NCI-H2081 treated with DMSO at 0.1 percent for 48 hours (cell line): ENCODE data around the gene TAF3.
"Not testable (repeated sequence)": the region's sequence is repeated elsewhere in the genome, so short reads cannot be mapped to it uniquely, and the experiment has no call there.

ENCODE experiments used
- DNase-seq: peaks from one replicate; lab custom pipeline; 2025; lab: John Stamatoyannopoulos, UW

Gene TAF3

GRCh38 chr10:7811743-7812142 lies 6.6 kb upstream of the TAF3 start:
- DNase-seq = not testable (repeated sequence)

GRCh38 chr10:7813481-7813880 lies 4.8 kb upstream of the TAF3 start:
- no peak for DNase-seq

GRCh38 chr10:7817576-7817975 lies 729 bp upstream of the TAF3 start:
- no peak for DNase-seq

GRCh38 chr10:7817984-7818294 lies 366 bp upstream of the TAF3 start:
- no peak for DNase-seq

- DNase-seq = no peak
These were observed 786 bp downstream of the TAF3 start for GRCh38 chr10:7819121-7819460.

GRCh38 chr10:7824251-7824650 lies 5.9 kb downstream of the TAF3 start:
- DNase-seq = no peak

GRCh38 chr10:7826971-7827370 lies 8.7 kb downstream of the TAF3 start:
- no peak for DNase-seq

- DNase-seq = no peak
These were observed 11.1 kb downstream of the TAF3 start for GRCh38 chr10:7829289-7829834.

GRCh38 chr10:7832060-7832459 lies 13.8 kb downstream of the TAF3 start:
- no peak for DNase-seq

GRCh38 chr10:7833210-7833609 lies 14.9 kb downstream of the TAF3 start:
- DNase-seq = no peak

- no peak for DNase-seq
These were observed 16.0 kb downstream of the TAF3 start for GRCh38 chr10:7834262-7834661.

GRCh38 chr10:7836571-7836970 lies 18.3 kb downstream of the TAF3 start:
- DNase-seq = no peak

- DNase-seq = no peak
These were observed 28.3 kb downstream of the TAF3 start for GRCh38 chr10:7846591-7846990.

GRCh38 chr10:7853226-7853842 lies 35.0 kb downstream of the TAF3 start:
- no peak for DNase-seq

- no peak for DNase-seq
These were observed 35.6 kb downstream of the TAF3 start for GRCh38 chr10:7853890-7854289.

GRCh38 chr10:7855205-7855604 lies 36.9 kb downstream of the TAF3 start:
- DNase-seq = no peak

- DNase-seq = no peak
These were observed 38.4 kb downstream of the TAF3 start for GRCh38 chr10:7856678-7857077.

- no peak for DNase-seq
These were observed 39.0 kb downstream of the TAF3 start for GRCh38 chr10:7857262-7857661.

- DNase-seq = no peak
These were observed 43.3 kb downstream of the TAF3 start for GRCh38 chr10:7861509-7862120.

- DNase-seq = no peak
These were observed 43.8 kb downstream of the TAF3 start for GRCh38 chr10:7862121-7862514.

GRCh38 chr10:7866176-7866575 lies 47.9 kb downstream of the TAF3 start:
- DNase-seq = no peak

- no peak for DNase-seq
These were observed 53.7 kb downstream of the TAF3 start for GRCh38 chr10:7872041-7872442.

GRCh38 chr10:7874864-7875263 lies 56.6 kb downstream of the TAF3 start:
- DNase-seq = no peak

- no peak for DNase-seq
These were observed 58.3 kb downstream of the TAF3 start for GRCh38 chr10:7876541-7877127.
